Hepatic stellate cell (primary cell): ENCODE data around the gene MAIP1.

Experiments used
- DNase-seq: peaks from one replicate; pipeline ENCODE4 v3.0.0; 2011; ENCODE audit warnings: low spot score

MAIP1 gene

DNA sequence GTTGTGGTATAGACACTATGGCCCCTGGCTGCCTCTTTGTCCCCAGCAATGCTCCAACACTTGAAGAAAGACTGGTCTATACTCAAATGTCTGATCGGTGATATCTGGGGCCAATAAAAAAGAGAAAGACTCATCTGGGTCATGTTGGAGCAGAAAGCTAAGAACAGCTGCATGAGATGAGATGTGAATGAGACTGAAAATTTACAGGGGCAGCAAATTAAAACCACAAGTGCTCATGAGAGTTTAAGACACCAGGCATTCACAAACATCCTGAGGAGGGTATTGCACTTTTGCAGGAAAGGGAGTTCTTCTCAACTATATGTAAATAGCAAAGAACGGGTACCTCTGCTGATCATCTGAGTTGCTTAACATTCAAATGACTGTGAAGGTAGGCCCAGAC, 36.3 kb downstream of the MAIP1 start:
- no peak for DNase-seq

DNA sequence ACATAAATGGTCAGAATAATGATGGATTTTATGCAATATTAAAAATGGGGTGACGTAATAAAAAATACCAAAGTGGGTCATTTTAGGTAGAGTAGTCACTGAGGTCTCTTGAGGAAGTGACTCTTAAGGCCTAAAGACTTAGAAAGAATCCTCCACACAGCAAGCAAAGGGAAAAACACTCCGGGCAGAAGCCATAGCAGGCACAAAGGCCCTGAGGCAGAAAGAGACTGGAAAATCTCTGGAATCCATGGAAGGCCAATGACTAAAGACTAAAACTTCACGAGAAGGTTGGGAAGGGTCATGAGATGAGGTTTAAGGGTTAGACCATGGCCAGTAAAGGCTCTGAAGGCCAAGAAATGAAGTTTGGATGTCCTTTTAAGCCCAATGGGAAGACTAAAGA, 36.9 kb downstream of the MAIP1 start:
- DNase-seq, result no peak

GRCh38 chr2:199994371-199994770, 39.0 kb downstream of the MAIP1 start:
- no peak for DNase-seq

DNA sequence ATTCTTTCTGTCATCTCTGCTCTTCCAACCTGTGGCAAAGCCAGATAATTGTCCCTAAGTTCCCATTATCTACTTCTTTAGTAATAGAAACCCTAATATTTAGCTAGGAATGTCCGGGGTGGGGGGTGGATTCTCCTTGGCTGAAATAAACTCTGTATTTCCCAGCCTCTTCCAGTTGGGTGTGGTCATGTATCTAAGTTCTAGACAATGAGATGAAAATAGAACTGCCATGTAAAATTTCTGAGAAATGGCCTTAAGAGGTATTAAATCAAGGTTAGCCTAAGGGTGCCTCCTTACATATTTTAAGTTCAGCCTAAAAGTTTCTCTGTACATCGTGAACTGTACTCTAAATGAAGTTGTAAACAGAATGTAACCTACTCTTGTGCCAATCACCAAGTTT, 39.5 kb downstream of the MAIP1 start:
- DNase-seq, result no peak

- no peak for DNase-seq
Measured at GRCh38 chr2:199997296-199997695, 41.9 kb downstream of the MAIP1 start.

DNA sequence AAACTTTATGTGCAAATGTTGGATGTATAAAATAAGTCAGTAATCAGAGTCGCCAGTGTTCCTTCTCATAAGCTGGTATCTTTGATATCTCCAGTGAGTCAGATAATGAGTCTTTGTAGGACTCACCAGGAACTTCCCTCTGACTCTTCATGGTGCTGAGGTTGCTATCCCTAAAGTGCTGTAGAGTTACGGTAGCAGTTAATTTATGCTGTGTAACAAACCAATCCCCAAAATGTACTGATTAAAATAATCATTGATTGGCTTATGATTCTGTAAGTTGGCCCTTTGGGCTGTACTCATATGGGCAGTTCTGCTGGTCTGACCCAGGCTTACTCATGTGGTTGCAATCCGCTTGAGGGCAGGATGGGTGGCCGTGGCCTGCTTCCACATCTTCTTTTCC, 43.8 kb downstream of the MAIP1 start:
- no peak for DNase-seq

GRCh38 chr2:200000444-200001163, 45.2 kb downstream of the MAIP1 start:
- DNase-seq, result no peak

DNA sequence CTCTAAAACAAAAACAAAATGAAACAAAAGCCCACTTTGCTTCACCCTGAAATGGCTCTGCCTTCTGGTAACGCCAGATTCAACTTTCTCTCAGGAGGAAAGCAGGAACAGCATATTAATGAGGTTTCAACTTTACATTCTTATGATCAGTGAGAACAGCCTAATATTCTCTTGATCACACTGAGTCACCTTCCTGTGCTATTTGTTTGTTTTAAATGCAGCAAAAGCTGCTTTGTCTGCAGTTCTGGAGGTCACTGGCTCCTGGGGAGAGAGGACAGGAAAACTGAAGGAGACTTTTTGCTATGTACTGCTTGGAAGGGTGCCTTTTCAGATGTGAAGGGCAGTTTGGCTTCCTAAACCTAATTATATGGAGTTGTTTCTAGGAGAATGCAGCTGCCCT, 48.1 kb downstream of the MAIP1 start:
- DNase-seq, result no peak

GRCh38 chr2:200005675-200006074, 50.3 kb downstream of the MAIP1 start:
- DNase-seq, result no peak

DNA sequence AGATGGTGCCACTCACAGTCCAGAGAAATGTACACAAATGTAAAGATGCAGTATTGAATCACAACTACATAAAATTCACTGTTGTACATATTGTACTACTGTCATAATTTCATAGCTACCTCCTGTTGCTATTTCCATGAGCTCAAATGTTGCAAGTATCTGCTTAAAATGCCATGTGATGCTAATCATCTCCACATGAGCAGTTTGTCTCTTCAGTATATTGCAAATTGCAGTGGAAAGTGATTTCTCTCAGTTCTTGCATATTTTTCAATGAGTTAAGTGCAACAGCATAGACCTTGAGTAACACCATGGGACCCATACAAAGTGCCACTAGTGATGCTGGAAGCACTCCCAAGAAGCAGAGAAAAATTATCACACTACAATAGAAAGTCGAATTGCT, 51.9 kb downstream of the MAIP1 start:
- DNase-seq, result no peak

DNA sequence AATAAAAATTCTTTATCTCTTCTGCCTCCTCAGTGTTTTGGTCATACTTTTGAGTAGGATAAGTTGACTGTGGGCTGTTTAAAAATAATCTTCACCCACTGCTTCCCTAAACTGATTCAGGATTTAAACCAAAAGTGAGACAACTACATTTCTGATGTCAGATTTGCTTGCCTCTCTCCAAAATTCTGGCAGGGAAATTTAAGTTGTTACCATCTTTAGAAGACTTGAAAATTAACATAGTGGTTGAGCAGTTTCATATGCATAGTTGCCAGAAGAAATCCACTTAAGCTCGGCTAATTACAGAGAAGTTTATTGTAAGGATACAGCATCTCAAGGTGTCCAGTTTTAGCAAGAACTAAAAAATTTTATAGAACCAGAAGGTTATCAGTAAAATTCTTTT, 57.0 kb downstream of the MAIP1 start:
- DNase-seq, result no peak
